Measurements from ENCODE around the gene BDKRB1. TPM values are rescaled to one million over a fixed set of nuclear protein-coding genes. Genes with fewer than 3 reads are reported as not detected.

BDKRB1 gene
- total RNA-seq, 1 experiment from 2014 or later: 0.11 TPM

GRCh38 chr14:96274122-96274521 lies 18.1 kb downstream of the BDKRB1 start:
- no peaks in the 10 kb centered on the region; the same call in 1 of the 2 replicates for H3K27me3 Mint-ChIP-seq (ENCODE audit: low read depth)
- peaks cover 22% of the 10 kb centered on the region for H3K36me3 Mint-ChIP-seq
- ChIA-PET CTCF (interaction anchor here (0.8 to 7.6 kb wide), 6 partner anchors 11 to 178 kb away, joined by 3 to 94 read pairs (median 4); no protein-coding TSS in a partner anchor), POLR2A (no interaction called here)
- DNase-seq (ENCODE audit: low spot score) (no peak), ATAC-seq (no peak)
- H3K9me3 Mint-ChIP-seq: peaks cover 36% of the 10 kb centered on the region
- TF ChIP-seq NR3C1 (CRISPR knock-in tag; conservative IDR thresholded peaks at IDR 0.05; ENCODE audit: low read depth) (no peak), ZNF263 (CRISPR knock-in tag; IDR thresholded peaks at IDR 0.05; ENCODE audit: low read depth) (no peak), FOXP1 (CRISPR knock-in tag; IDR thresholded peaks at IDR 0.05; ENCODE audit: borderline replicate concordance) (no peak), ZNF416 (CRISPR knock-in tag; IDR thresholded peaks at IDR 0.05) (no peak), NFYB (CRISPR knock-in tag; conservative IDR thresholded peaks at IDR 0.05; ENCODE audit: low read depth) (no peak), KAT7 (CRISPR knock-in tag; IDR thresholded peaks at IDR 0.05; ENCODE audit: borderline replicate concordance) (no peak), NFATC4 (CRISPR knock-in tag; IDR thresholded peaks at IDR 0.05) (no peak), ZNF281 (CRISPR knock-in tag; IDR thresholded peaks at IDR 0.05) (no peak), E2F1 (CRISPR knock-in tag; IDR thresholded peaks at IDR 0.05) (no peak), SP1 (CRISPR knock-in tag; conservative IDR thresholded peaks at IDR 0.05) (no peak), TCF7 (CRISPR knock-in tag; IDR thresholded peaks at IDR 0.05; ENCODE audit: low read depth) (no peak), NR2C2 (CRISPR knock-in tag; IDR thresholded peaks at IDR 0.05) (no peak)
- TF ChIP-seq, protein P1, sequence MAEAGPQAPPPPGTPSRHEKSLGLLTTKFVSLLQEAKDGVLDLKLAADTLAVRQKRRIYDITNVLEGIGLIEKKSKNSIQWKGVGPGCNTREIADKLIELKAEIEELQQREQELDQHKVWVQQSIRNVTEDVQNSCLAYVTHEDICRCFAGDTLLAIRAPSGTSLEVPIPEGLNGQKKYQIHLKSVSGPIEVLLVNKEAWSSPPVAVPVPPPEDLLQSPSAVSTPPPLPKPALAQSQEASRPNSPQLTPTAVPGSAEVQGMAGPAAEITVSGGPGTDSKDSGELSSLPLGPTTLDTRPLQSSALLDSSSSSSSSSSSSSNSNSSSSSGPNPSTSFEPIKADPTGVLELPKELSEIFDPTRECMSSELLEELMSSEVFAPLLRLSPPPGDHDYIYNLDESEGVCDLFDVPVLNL (CRISPR knock-in tag; IDR thresholded peaks at IDR 0.05; ENCODE audit: borderline replicate concordance, low read depth): no peak
- TF ChIP-seq, protein P2, sequence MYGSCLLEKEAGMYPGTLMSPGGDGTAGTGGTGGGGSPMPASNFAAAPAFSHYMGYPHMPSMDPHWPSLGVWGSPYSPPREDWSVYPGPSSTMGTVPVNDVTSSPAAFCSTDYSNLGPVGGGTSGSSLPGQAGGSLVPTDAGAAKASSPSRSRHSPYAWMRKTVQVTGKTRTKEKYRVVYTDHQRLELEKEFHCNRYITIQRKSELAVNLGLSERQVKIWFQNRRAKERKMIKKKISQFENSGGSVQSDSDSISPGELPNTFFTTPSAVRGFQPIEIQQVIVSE (CRISPR knock-in tag; IDR thresholded peaks at IDR 0.05; ENCODE audit: borderline replicate concordance): no peak
- no peak overlapping the region for H3K4me3 Mint-ChIP-seq
- no peak overlapping the region for H3K27ac Mint-ChIP-seq
- peaks cover 18% of the 10 kb centered on the region for H3K4me1 Mint-ChIP-seq

- Mint-ChIP-seq H3K4me1 (peaks cover 18% of the 10 kb centered on the region), H3K36me3 (peaks cover 22% of the 10 kb centered on the region), H3K4me3 (no peak overlapping the region), H3K27me3 (ENCODE audit: low read depth) (no peaks in the 10 kb centered on the region; the same call in 1 of the 2 replicates), H3K27ac (no peak overlapping the region), H3K9me3 (peaks cover 36% of the 10 kb centered on the region)
- DNase-seq (ENCODE audit: low spot score): no peak
- POLR2A ChIA-PET: no interaction called here
- no peak for ATAC-seq
- CTCF ChIA-PET: interaction anchor here (0.9 to 7.6 kb wide), 6 partner anchors 11 to 669 kb away, joined by 3 to 94 read pairs (median 3); no protein-coding TSS in a partner anchor
- TF ChIP-seq IRF2 (CRISPR knock-in tag; IDR thresholded peaks at IDR 0.05; ENCODE audit: borderline replicate concordance, low read depth): no peak
- no peak for TF ChIP-seq RELA (CRISPR knock-in tag; IDR thresholded peaks at IDR 0.05; ENCODE audit: borderline replicate concordance)
- TF ChIP-seq, protein P3, sequence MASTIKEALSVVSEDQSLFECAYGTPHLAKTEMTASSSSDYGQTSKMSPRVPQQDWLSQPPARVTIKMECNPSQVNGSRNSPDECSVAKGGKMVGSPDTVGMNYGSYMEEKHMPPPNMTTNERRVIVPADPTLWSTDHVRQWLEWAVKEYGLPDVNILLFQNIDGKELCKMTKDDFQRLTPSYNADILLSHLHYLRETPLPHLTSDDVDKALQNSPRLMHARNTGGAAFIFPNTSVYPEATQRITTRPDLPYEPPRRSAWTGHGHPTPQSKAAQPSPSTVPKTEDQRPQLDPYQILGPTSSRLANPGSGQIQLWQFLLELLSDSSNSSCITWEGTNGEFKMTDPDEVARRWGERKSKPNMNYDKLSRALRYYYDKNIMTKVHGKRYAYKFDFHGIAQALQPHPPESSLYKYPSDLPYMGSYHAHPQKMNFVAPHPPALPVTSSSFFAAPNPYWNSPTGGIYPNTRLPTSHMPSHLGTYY (CRISPR knock-in tag; IDR thresholded peaks at IDR 0.05): no peak
- TF ChIP-seq PREB (CRISPR knock-in tag; IDR thresholded peaks at IDR 0.05; ENCODE audit: borderline replicate concordance): no peak
- TF ChIP-seq MXD4 (CRISPR knock-in tag; IDR thresholded peaks at IDR 0.05; ENCODE audit: borderline replicate concordance): no peak
- no peak for TF ChIP-seq ATF3 (CRISPR knock-in tag; conservative IDR thresholded peaks at IDR 0.05)
- no peak for TF ChIP-seq EMX1 (CRISPR knock-in tag; IDR thresholded peaks at IDR 0.05)
- TF ChIP-seq FOXP1 (CRISPR knock-in tag; IDR thresholded peaks at IDR 0.05; ENCODE audit: borderline replicate concordance): no peak
- TF ChIP-seq ZNF396 (CRISPR knock-in tag; IDR thresholded peaks at IDR 0.05; ENCODE audit: borderline replicate concordance): no peak
Measured at GRCh38 chr14:96274543-96274942, 18.5 kb downstream of the BDKRB1 start.

Measured in WTC11 (cell line).